Tibial artery (tissue), 4 donors: ENCODE results near the gene PBX1.
A peak's percentile ranks its signal among the peaks of the same experiment; 100 is the strongest.

ENCODE experiments used
- DNase-seq, 2 donors: peaks; one replicate each; pipeline ENCODE4 v3.0.0-alpha.2; 2019
- H3K27ac ChIP-seq, 2 donors: fragments of 200-600 bp; sonication (generic) in 1 of 2; 1 replicate in 1 of 2; 2 replicates in 1 of 2; pipeline ENCODE4 v1.5.1; 2018 to 2019; ENCODE audit warnings: mild to moderate bottlenecking in 1 of 2
- H3K27me3 ChIP-seq, 2 donors: fragments of 200-600 bp; sonication (generic) in 1 of 2; one replicate each; pipeline versions ENCODE4 v1.5.1 to v1.6.0; 2016 to 2019
- H3K36me3 ChIP-seq, 3 donors: fragments of 200-600 bp; sonication (generic) in 2 of 3; one replicate each; pipeline ENCODE4 v1.5.1; 2016 to 2019; ENCODE audit warnings: mild to moderate bottlenecking in 2 of 3
- H3K4me1 ChIP-seq, 4 donors: fragments of 200-600 bp; sonication (generic) in 2 of 4; 1 replicate in 3 of 4; 2 replicates in 1 of 4; pipeline ENCODE4 v1.5.1; 2016 to 2019
- H3K4me3 ChIP-seq, 2 donors: fragments of 200-600 bp; sonication (generic) in 1 of 2; 1 replicate in 1 of 2; 2 replicates in 1 of 2; pipeline ENCODE4 v1.5.1; 2018 to 2019; ENCODE audit warnings: mild to moderate bottlenecking in 2 of 2
- H3K9me3 ChIP-seq, 3 donors: fragments of 200-600 bp; sonication (generic) in 1 of 3; one replicate each; pipeline ENCODE4 v1.5.1; 2016 to 2019
- intact Hi-C: fragments of 100-400 bp; cut with DNase I; formaldehyde crosslinking; loops from one replicate; pipeline ENCODE4 v1.15.0; 2023; ENCODE audit warnings: low total_unique reads
- TF ChIP-seq, protein P1 (sequence below), 2 experiments: fragments of 200-600 bp in 1 of 2; fragments of 450-650 bp in 1 of 2; IDR thresholded peaks; one replicate each; pipeline ENCODE4 v1.5.1; 2017 to 2019; ENCODE audit warnings: antibody characterized with exemption in 2 of 2, mild to moderate bottlenecking in 1 of 2, moderate library complexity in 1 of 2

PBX1 gene

DNA sequence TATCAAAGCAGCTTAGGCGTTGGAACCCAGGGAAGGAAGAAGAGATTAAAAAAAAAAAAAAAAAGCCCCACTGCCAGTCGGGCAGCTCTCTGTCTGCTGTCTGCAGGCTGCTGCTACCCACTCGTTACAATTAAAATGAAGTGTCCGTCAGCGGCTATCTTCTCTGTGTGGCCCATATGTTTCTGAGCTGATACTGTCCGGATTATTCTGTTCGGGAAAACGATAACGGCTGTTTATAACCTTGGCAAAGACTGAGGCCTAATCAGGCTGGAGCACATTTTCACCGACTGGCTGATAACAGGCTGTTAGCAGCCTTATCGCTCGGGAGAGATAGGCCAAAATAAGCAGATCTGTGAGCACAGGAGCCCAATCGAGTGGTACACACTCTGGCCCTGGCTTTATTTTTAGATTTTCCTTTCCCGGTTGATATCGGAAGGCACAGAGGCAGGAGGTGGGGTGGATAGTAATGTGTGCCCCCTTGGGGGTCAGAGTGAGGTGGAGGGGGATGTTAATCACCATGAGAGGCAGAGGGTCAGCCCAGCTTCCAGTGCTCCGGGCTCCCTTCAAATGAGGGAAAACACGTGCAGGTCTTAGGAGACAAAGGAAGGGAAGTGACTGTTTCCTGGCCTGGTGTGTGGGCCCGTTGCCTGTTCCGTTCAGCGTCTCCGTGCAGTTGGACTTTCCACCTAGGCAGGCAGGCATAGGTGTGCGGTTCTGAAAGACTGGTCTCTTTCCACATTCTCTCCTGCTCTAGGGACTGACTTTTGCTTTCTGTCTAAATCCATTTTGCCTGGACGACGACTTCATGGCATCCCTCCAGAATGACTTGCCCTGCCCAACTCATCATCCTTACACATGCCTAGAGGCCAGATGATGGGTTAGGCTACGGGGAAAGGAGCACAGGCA is 153.4 kb downstream of the PBX1 start:
- H3K4me1 ChIP-seq: peaks cover 3 to 65% (median 38%) of the 10 kb centered on the region in 4 donors

DNA sequence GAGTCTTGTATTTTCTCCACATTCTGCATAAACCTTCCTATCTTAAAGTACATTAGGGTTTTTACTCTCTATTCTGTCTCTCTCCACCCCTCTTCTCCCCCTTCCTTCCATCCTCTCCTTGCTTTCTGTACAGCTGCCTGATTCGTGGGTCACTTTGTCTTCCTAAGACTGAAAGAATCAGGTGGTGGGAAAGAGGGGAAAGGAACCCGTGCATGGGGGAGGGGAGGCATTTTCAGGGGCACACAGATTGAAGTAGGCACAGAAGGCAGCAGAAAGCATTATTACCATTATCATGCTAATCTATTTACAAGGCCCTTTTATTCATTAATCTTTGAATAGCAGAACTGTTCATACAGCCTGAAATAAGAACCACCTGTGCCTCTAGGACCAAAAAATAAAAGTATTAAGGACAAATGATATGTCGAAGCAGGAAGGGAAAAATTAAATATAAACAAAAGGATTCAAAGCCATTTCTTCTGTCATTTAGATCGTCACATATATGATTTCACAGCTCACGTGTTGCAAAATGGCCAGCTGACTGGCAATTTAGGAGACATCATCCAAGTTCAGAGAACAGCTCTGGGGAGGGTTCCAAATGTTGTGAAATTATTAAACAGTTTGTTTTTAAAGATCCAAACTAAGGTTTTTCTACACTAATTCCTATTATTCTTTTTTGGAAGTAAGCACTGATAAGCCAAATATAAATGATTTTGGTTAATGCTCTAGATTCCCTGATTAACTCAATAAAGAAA is 154.6 kb downstream of the PBX1 start:
- peak overlapping the region; percentile 31 to 62 for H3K27ac ChIP-seq
- intact Hi-C loops: no loop called here

More for the DNA sequence above, 153.4 kb downstream of the PBX1 start:
- Histone ChIP-seq H3K9me3 (no peaks in the 10 kb centered on the region), H3K4me3 (no peak overlapping the region), H3K27me3 (no peaks in the 10 kb centered on the region), H3K27ac (peak overlapping the region; percentile 53 to 62), H3K36me3 (no peaks in the 10 kb centered on the region)
- TF ChIP-seq, protein P1, sequence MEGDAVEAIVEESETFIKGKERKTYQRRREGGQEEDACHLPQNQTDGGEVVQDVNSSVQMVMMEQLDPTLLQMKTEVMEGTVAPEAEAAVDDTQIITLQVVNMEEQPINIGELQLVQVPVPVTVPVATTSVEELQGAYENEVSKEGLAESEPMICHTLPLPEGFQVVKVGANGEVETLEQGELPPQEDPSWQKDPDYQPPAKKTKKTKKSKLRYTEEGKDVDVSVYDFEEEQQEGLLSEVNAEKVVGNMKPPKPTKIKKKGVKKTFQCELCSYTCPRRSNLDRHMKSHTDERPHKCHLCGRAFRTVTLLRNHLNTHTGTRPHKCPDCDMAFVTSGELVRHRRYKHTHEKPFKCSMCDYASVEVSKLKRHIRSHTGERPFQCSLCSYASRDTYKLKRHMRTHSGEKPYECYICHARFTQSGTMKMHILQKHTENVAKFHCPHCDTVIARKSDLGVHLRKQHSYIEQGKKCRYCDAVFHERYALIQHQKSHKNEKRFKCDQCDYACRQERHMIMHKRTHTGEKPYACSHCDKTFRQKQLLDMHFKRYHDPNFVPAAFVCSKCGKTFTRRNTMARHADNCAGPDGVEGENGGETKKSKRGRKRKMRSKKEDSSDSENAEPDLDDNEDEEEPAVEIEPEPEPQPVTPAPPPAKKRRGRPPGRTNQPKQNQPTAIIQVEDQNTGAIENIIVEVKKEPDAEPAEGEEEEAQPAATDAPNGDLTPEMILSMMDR (IDR thresholded peaks at IDR 0.05): no peak
- peak; percentile 35 to 68 for DNase-seq
- intact Hi-C loops: no loop called here

DNA sequence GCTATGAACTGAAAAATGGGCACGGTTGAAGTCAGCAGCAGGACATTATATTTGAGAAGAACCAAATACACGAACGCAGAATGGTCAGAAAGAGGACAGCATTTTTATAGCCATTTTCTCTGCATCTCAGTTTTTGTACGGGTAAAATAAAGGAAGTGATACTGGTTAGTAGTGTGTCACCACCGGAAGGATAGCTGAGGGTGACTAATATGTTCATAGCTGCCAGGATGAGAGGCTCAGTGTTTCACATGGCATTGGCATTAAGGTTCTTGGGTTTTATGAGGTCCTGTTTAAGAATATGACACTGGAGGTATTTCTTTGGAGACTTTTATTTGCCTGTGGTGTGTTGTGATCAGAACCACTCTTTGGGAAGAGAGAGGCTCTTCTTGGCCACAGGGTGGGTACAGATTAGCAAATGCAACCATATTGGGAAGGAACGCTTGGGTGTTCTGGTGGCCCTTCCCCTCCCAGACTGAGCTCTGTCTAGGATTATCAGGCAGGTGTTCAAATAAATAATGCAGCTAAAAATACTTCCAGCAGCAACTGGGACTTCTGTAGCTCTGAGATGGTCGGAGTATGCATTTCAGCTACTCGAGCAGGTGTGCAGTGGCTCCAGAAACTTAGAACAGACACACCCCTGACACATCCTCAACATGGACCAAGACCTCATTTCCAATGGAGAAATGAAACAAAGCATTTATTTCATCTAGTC is 158.2 kb downstream of the PBX1 start:
- H3K36me3 ChIP-seq: no peaks in the 10 kb centered on the region
- DNase-seq: no peak
- no peaks in the 10 kb centered on the region for H3K27me3 ChIP-seq
- intact Hi-C loops: no loop called here
- peaks cover 3 to 72% (median 34%) of the 10 kb centered on the region in 4 donors for H3K4me1 ChIP-seq
- no peaks in the 10 kb centered on the region for H3K9me3 ChIP-seq
- TF ChIP-seq, protein P1 (IDR thresholded peaks at IDR 0.05): no peak
- no peak overlapping the region for H3K27ac ChIP-seq
- no peak overlapping the region for H3K4me3 ChIP-seq

More for the DNA sequence above, 154.6 kb downstream of the PBX1 start:
- Histone ChIP-seq H3K4me3 (no peak overlapping the region), H3K4me1 (peaks cover 3 to 57% (median 30%) of the 10 kb centered on the region in 4 donors), H3K27me3 (no peaks in the 10 kb centered on the region), H3K9me3 (no peaks in the 10 kb centered on the region), H3K36me3 (no peaks in the 10 kb centered on the region)
- TF ChIP-seq, protein P1 (IDR thresholded peaks at IDR 0.05): no peak
- DNase-seq: peak in 1 of 2 donors; percentile 43

DNA sequence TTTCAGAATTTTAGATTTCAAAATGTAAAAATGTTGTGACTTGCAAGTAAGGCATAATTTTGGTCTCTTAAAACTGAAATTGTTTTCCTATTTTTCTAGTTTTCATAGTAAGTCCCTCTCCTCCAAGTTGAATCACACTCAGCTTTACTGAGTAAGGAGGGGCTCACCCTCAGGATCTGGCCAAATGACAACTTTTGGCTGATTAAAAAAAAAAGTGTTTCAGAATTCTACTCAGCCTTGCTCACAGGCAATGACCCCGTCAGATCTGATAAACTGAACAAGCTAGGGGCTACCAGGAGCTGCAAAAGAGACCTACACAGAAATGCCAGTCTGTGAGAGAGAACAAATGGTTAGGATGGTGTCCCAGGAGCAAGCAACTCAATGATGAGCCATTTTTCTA is 159.8 kb downstream of the PBX1 start:
- intact Hi-C loops: no loop called here
- peaks cover 3 to 65% (median 26%) of the 10 kb centered on the region in 4 donors for H3K4me1 ChIP-seq

More for the DNA sequence above, 159.8 kb downstream of the PBX1 start:
- peak overlapping the region in 1 of 2 donors; percentile 16 for H3K27ac ChIP-seq
- TF ChIP-seq, protein P1 (IDR thresholded peaks at IDR 0.05): no peak
- no peaks in the 10 kb centered on the region for H3K27me3 ChIP-seq
- H3K36me3 ChIP-seq: no peaks in the 10 kb centered on the region
- no peak for DNase-seq
- H3K4me3 ChIP-seq: no peak overlapping the region
- no peaks in the 10 kb centered on the region for H3K9me3 ChIP-seq
